NCI-H510A treated with DMSO at 0.1 percent for 48 hours (cell line): ENCODE results near the gene SLC5A11.
"Not testable (repeated sequence)": the region's sequence is repeated elsewhere in the genome, so short reads cannot be mapped to it uniquely, and the experiment has no call there.

Experiments used
- DNase-seq: peaks from one replicate; lab custom pipeline; 2025; lab: John Stamatoyannopoulos, UW

Gene SLC5A11

GRCh38 chr16:24834459-24835335, 11.1 kb upstream of the SLC5A11 start:
- peak; percentile 18 for DNase-seq

- DNase-seq: no peak
Observed at GRCh38 chr16:24836836-24837235, 8.9 kb upstream of the SLC5A11 start.

- DNase-seq: no peak
Observed at GRCh38 chr16:24837969-24838368, 7.8 kb upstream of the SLC5A11 start.

- no peak for DNase-seq
Observed at GRCh38 chr16:24838554-24839266, 7.1 kb upstream of the SLC5A11 start.

GRCh38 chr16:24839347-24839972, 6.3 kb upstream of the SLC5A11 start:
- no peak for DNase-seq

- no peak for DNase-seq
Observed at GRCh38 chr16:24841291-24841690, 4.5 kb upstream of the SLC5A11 start.

GRCh38 chr16:24844101-24845030, 1.4 kb upstream of the SLC5A11 start:
- DNase-seq: no peak

- not testable (repeated sequence) for DNase-seq
Observed at GRCh38 chr16:24845031-24845365, 765 bp upstream of the SLC5A11 start.

GRCh38 chr16:24846548-24847357, 990 bp downstream of the SLC5A11 start:
- no peak for DNase-seq

GRCh38 chr16:24847358-24847664, 1.5 kb downstream of the SLC5A11 start:
- no peak for DNase-seq

- DNase-seq: no peak
Observed at GRCh38 chr16:24848065-24848464, 2.3 kb downstream of the SLC5A11 start.

- DNase-seq: no peak
Observed at GRCh38 chr16:24849641-24850040, 3.9 kb downstream of the SLC5A11 start.

- DNase-seq: no peak
Observed at GRCh38 chr16:24850289-24850938, 4.7 kb downstream of the SLC5A11 start.

GRCh38 chr16:24851700-24852099, 5.9 kb downstream of the SLC5A11 start:
- no peak for DNase-seq

- no peak for DNase-seq
Observed at GRCh38 chr16:24852281-24852721, 6.5 kb downstream of the SLC5A11 start.

- no peak for DNase-seq
Observed at GRCh38 chr16:24853169-24853824, 7.5 kb downstream of the SLC5A11 start.

GRCh38 chr16:24853830-24854229, 8.1 kb downstream of the SLC5A11 start:
- DNase-seq: no peak

- no peak for DNase-seq
Observed at GRCh38 chr16:24854607-24855171, 8.9 kb downstream of the SLC5A11 start.

- no peak for DNase-seq
Observed at GRCh38 chr16:24855678-24856077, 9.9 kb downstream of the SLC5A11 start.

GRCh38 chr16:24856871-24857270, 11.1 kb downstream of the SLC5A11 start:
- DNase-seq: not testable (repeated sequence)
